Stimulated activated CD4-positive, alpha-beta T cell treated with anti-CD3 and anti-CD28 coated beads, Interleukin-12 subunit alpha, Interleukin-12 subunit beta, amount 100 ng/mL, for 4 hours (primary cell): ENCODE data around the gene NAALADL2.
"Not testable (repeated sequence)": the region's sequence is repeated elsewhere in the genome, so short reads cannot be mapped to it uniquely, and the experiment has no call there.

Experiments
- DNase-seq: peaks from one replicate; pipeline ENCODE4 v3.0.0-alpha.2; 2020

NAALADL2 gene

DNA sequence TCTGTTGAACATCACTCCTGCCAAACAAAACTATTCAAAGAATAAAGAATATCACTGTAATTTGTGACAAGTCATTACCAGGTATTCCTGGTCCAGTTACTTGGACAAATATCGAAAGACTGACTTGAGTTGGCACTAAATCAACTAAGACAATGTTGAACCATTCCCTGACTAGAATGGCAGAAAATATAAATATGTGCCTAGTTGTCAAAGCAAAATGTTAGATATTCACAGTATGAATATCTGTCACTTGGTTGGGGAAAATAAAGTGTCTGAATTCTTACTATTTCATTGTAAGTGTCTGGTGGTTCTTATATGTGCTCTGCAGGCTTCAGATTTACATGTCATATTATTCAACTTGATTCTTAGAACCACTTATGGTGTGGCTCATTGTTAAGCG, 470.2 kb downstream of the NAALADL2 start:
- DNase-seq = no peak

DNA sequence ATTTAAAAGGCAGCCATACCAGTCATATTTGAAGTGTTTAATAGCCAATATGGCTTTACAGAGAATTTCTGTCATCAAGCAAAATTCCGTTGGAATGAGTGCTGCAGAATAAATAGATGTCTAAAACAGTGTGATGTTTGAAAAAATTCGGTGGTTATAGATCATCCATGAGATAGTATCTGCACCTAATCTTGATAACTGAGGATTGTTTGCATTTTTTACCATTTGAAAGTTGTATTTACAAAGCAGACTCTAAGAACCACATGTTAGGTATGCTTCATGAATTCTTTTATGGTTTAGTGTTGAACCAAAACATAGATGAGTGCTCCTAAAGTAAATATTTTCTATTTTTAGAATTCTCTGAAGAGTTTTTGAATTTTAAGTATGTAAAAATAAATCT, 476.1 kb downstream of the NAALADL2 start:
- no peak for DNase-seq

DNA sequence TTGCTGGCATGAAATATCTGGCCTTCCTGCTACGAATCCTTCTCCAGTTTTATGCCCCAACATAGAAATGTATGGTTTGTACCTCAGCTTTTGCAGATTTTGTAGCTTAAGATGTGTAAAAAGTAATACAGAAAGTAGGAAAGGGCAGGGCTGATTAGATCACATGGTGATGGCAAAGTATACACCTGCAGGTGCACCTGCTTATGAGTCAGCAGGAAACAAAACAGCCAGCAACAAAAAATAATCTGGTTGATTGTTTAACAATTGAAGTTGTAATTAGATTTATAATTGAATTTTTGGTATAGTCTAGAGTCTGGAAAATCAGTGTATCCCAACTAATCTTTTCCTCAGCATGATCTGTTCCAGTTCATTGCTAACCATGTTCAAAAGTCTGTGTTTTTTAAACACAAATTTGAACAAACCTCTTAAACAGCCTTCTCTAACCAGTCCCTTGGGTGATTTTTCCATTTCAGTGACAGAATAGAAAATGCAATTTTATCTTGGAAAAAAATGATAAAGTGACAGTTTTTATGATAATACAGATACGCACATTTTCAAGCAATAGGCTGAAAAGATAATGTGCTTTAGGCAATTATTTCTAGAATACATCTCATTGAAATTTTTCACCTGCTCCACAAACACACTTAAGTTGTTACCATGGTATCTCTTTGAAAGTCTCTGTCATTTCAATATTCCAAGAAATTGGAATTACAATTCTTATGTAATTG, 477.4 kb downstream of the NAALADL2 start:
- no peak for DNase-seq

DNA sequence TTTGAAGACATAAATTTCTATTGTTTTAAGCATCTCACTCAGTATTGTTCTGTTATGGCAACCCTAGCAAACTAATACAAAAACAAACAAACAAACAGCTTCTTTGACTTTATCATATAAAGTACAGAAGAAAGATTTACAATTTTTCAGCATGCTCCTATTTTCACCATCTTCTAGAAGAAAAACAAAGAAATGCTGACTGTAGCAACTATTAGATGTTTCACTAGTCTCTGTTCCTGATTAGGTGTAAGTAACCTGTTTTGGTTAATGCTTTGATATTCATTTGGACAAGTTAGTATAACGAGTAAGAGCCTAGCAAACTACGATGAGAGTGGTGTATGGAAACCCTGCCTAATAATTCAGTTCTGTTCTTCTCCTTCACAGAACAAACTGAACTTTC, 478.5 kb downstream of the NAALADL2 start:
- no peak for DNase-seq

DNA sequence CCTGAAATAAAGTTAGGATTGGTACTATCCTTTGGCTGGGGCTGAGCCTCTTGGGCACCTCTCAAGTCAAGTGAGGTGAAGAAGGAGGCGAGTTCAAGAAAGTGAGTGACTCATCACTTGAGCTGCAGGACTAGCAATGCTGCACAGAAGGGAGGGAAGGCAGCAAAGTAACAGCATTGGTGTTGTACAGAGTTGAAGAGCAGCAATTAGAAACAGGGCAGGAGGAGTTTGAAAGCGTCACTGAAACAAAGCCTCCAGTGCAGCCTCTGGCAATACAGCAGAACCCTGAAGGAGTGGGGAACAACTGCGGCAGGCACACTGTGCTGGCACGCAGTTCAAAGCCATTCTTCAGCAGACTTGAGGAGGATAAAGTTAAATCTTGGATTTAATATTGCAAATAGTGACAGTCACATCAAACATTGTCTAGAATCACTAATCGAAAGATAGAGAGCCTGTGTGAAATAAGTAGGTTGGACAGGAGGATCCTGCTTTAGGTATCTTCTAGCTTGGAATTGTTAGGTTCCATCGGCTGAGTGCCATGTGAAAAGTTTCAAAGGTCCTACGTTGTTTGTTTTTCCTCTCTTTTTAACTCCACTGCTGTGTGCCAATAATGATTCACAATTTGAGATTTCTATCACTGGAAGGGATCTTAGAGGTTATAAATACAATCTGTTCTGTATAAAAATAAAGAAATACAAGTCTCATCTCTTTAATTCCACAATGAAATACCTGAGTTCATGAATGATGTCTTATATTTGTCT, 479.8 kb downstream of the NAALADL2 start:
- no peak for DNase-seq

DNA sequence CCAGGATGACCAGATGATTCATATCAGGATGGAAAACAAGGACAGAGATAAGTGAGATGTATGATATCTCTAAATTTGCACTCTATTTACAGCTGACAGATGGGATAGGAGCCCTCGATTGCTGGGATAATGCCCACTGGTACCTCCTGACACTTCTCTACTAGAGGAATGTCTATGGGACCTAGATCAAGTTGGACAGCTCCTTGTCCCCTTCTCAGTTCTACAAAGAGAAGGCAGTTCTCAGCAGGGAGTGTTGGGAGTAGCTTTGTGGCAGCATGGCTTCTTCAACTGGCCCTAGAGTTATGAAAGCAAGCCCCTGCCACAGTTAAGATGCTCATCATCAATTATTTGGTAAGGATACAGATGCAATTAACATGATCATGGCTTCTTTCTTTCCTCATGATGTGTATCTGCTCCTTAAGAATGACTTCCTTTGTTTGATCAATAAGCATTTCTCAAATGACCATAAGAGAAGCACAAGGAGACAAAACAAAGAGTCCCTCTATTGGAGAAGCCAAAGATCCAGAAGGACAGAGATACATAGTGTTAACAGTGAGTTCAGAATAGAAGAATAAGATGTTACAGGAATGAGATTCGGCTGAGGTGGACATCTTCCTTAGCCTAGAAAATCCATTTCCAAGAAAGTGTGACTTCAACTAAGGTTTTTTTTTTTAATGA, 481.3 kb downstream of the NAALADL2 start:
- no peak for DNase-seq

DNA sequence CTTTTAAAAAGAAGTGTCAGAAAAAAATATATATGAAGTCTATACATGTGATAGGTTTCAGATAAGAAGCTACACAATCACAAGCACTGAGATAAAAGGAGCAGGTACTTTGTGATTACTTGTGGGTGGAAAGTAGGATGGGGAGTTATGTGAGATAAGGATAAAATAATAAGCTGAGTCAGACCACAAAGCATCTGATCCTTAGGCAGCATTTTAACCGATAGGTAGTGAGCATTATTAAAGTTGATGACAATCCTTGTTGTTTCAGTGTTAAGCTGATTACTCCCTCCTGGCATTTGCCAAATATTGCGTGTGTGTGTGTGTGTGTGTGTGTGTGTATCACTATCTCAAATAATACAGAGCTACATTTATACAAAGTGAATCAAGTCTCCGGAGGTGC, 483.1 kb downstream of the NAALADL2 start:
- DNase-seq = no peak

DNA sequence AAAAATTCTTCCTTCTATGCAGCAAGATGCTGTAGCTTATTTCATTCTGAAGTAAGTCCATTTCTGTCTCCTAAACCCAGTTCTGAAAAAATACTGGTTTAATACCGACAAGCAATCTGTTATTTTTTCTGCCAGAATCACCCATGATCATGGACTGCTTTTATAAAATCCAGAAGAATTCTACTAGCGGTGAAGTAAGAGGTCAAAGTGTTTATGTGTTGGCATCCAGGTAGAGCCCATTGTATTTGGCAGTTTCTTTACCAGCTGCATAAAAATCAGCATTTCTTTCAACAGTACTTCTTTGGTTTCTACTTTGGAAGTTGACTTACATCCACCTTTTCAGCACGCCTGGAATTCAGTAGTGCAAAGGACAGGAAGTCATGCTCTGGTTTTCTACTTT, 484.8 kb downstream of the NAALADL2 start:
- no peak for DNase-seq

DNA sequence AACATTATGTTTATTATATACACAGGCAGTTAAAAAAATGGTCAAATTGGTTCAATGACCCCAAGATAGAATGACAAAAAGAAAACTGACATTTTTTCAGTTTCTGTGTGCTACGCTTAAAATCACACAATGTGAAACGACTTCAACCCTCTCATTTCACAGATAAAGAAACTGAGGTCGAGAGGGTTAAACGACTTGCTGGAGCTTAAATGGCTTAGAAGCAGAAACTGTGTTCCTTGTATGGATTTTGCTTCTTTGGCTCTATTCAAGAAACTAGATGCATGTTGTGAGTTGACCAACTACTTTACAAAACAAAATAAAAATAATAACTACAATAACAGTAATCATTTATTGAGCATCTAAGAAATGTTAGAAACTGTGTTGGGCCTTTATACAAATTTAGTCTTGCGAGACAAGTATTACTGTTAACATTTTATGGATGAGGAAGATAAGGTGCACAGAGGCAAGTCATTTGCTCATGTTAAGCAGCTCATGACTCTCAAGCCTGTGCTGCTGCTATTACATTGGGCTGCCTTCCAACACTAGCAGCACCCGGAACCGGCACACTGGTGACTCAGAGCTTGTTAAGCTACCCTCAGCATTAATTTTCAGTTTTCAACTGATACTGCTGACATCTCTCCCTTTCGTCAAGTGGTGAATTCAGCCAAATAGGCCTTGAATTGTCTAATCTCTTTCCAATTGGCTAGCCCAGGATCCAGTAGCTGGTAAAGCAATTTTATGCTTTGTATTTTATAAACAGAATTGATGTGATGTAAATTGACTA, 487.6 kb downstream of the NAALADL2 start:
- DNase-seq = no peak

DNA sequence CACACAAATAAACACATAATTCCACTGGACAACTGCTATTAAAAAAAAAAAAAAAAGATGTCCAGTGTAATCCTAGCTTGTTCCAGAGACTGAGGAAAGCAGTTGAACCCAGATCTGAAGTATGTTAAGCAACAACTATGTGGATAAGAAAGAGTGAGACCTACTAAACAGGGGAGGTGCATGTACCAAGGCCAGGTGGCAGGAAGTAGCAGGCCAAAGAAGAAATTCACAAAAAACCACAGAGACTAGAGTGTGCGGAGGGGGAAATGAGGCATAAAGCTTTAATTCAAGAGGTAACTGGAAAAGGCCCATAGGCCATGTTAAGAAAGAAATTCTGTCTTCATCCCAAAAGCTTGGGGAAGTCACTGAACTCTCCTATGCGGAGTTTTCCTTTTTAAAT, 490.0 kb downstream of the NAALADL2 start:
- no peak for DNase-seq

DNA sequence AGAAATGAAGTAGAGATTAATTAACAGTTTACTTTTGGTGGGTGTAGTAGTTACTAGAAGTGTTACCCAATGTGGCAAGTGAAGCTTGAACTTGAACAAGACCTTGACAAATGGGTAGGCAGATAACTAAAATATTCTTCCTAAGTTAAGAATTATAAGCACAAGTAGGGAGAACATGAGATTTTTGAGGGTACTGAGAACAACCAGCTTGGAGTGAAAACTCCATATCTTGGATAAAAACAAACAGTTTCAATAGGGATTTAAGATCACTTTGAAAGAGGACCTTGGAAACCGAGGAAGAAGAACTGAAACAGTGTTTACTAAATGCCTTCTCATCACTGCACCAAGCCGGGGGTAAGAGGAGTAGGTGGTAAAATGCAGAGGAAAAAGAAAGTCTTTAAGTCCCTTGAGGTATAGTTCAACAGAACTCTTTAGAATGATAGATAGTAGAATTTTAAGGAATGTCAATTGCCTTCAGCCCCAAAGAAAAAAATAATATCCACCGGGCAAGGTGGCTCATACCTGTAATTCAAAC, 496.7 kb downstream of the NAALADL2 start:
- DNase-seq = no peak

DNA sequence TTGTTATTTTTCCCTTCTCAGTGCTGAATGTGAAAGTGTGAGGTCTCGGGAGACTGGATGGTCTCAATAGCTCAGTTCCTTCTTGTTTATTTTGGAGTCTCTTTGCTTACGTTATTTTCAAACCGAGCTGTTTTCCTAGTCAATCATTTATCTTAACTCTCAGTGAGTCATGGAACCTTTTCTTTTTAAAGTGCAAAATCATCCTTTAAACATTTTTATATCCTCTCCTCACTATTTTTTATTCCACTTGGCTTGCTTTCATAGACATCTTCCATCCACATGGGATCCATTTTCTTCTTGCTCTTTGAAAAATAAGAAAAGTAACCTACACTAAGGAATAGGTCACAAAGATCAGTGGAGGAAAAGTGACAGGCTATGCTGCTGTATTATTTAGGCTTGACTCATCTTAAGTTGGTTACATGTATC, 497.8 kb downstream of the NAALADL2 start:
- DNase-seq = no peak

DNA sequence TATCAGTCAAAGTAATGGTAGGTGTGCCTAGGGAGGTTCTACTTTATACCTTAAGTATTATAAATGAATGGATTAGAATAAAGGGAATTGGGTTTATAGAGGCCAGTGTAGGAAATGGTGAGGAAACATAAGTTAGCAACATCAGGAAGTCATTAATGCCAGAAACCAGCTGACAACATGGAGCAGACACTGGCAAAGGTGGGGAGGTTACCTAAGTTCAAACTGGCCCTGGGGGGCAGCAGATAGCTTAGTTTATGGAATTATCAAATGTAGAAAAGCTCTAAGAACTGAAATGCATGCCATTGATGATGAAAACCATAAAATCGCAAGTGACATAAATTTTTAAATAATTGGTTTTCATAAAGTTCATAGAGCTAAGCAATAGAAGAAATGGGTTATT, 498.6 kb downstream of the NAALADL2 start:
- DNase-seq = no peak

DNA sequence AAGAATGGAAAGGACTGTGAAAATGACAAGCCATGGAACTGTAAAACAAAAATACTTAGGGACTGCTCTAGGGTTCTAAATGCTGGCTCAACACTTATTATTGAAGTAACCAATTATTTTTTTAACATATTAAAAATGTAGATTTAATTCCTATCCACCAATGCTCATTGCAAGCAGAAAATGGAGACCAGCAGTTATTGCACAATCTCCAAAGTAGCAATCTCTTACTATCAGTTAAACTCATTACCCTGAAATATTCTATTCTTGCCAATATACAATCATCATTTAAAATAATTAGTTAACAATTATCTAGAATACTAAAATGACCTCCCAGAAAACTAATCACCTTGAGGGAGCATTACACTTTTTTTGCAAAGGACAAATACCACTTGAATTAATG, 499.8 kb downstream of the NAALADL2 start:
- DNase-seq = no peak

DNA sequence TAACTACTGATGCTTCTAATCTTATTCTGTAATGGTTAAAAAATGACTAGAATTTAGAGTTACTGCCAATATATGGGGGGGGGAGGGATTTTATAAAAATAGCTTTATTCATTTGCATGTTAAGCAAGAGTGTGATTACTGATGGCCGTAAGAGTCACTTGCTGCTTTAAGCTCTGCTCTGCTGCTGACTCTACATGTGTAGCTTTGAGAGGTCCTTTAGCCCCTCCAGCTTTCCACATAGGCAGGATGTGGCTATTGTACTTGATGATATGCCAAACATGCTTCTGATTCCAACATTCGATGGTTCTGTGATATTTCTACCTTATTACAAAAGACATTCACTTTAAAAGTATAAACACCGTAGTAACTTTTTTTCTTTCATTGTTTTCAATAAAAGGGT, 511.3 kb downstream of the NAALADL2 start:
- DNase-seq = not testable (repeated sequence)

DNA sequence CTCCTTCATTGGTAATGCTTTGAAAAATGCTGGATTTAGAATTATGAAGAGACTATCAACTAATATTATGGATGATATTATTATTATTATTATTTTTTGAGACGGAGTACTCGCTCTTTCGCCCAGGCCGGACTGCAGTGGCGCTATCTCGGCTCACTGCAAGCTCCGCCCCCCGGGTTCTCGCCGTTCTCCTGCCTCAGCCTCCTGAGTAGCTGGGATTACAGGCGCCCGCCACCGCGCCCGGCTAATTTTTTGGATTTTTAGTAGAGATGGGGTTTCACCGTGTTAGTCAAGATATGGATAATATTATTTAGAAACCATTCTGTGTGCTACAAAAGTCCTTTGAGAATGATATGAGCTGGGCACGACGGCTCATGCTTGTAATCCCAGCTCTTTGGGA, 512.1 kb downstream of the NAALADL2 start:
- DNase-seq = not testable (repeated sequence)

DNA sequence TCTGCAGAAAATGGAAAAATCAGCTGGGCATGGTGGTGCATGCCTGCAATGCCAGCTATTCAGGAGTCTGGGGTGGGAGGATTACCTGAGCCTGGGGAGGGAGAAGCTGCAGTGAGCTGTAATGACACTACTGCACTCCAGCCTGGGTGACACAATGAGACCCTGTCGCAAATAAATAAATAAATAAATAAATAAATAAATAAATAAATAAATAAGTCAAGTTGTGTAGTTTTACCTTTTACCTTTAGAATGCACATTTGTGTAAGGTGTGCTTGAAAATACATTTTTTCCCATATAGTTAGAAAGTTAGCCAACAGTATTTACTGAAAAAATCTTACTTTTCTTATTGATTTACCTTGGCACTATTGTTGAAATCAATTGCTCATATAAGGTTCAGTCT, 515.6 kb downstream of the NAALADL2 start:
- no peak for DNase-seq

DNA sequence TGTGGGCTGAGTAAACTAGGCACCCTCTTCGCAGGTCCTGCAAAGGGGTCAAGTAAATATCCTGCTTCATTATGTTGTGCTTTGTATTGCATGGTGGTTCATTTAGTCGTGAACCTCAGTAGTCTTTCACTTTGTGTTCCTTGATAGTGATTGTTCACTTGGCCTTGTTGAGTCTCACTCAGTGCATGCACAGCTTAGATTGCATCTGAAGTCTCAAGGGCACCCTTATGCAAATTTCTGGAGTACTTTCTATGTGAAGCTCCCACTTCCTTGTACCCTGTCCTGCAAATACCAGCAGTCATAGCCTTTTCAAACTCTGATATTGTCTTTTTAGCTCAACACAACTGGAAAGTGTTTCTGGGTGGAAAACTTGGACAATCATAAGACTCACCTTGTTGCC, 519.2 kb downstream of the NAALADL2 start:
- DNase-seq = no peak

DNA sequence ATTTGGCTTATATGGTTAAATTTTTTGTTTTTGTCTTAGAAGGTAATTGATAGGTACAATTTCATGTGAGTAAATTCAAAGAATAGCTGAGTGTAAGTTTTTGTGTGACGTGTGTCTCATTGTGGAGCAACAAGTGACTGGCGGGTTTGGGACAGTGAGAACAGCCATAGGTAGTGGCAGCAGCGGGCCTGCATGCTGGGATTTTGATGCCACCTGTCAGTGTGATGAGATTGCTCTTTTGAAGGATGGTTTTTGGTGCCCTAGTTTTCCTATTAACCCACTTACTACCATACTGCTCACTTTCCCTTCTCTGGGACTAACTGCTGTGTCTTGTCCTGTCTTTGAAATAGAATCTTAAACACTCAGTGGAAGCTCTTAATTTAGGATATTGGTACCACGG, 522.6 kb downstream of the NAALADL2 start:
- no peak for DNase-seq

DNA sequence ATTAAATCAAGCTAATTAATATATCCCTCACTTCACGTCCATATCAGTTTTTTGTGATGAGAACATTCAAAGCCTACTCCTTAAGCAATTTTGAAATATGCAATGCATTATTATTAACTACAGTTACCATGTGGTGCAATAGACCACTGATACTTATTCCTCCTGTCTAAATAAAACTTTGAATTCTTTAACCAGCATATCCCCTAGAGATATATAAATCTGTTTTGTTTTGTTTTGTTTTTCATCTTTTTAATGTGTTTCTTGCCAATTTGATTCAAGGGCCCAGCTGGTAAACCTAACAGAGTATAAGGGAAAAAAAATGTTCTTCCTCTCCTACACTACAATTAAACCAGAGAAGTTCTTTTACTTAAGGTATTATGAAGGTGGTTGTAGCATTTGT, 524.2 kb downstream of the NAALADL2 start:
- DNase-seq = no peak

DNA sequence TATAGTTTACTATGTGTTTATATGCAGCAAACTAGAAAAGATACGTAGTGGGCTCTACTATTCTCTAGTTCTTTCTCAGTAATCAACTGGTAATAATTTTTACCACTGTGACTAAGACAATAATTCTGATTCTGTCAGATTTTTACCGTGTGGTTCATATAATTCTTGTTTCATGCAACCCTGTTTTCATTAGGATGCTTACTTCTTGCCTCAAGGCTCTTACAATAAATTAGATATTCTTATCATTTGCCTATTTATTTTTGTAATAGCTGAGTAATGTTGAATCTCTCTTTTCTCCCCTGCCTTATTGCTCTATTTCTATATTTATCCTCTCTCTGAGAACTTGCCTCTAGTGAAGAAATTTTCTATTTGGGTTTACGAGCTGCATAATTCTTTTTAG, 524.7 kb downstream of the NAALADL2 start:
- DNase-seq = no peak

DNA sequence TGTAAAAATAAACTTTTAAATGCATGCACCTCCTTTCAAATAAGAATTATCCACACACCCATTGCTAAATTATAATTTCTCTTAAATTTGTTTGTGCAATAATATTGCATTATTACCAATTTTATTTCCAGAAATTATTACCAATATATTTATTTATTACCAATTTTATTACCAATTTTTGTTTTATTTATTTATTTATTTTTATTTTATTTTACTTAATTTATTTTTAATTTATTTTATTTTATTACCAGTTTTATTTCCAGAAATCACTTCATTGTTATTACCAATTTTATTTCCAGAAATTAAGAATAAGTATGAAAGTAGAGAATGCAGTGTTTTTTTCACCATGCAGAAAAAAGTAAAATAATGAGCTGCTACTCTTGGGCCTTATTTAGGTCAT, 525.4 kb downstream of the NAALADL2 start:
- DNase-seq = no peak

DNA sequence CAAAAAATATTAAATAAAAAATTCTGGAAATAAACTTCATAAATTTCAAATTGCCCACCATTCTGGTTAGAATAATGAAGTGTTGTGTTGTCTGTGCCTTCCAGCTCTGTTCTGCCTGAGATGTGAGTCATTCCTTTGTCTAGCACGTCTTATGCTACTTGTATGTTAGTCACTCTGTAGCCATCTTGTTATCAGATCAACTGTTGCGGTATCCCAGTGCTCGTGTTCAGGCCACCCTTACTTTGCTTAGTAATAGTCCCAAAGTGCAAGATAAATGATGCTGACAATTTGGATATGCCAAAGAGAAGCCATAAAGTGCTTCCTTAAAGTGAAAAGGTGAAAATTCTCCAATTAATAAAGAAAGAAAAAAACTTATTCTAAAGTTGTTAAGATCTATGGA, 527.5 kb downstream of the NAALADL2 start:
- no peak for DNase-seq
